HepG2 (cell line): Measurements from ENCODE around the gene SMARCA4. TPM values are rescaled to one million over a fixed set of nuclear protein-coding genes. Genes with fewer than 3 reads are reported as not detected.

Experiments
- ATAC-seq: fragments of 200-7000 bp; cut with Tn5 transposase; 3 replicates; pipeline ENCODE4 v1.9.1; 2020; ENCODE audit warnings: mild to moderate bottlenecking, moderate library complexity
- BruUV-seq: library from RNA; stranded (reverse); fragments of 400-500 nt; replicated peaks from 2 replicates; lab custom pipeline; 2021; lab: Mats Ljungman, UMichigan
- CTCF ChIA-PET: fragments of 300-600 bp; formaldehyde crosslinking; extraction: SDS; loops from one replicate; lab custom pipeline; 2021; ENCODE audit warnings: low total read pairs, inconsistent platforms, low intra/inter-chr PET ratio; lab: Yijun Ruan, JAX
- POLR2A ChIA-PET: fragments of 350-600 bp; sonication (Branson Sonifier 250); formaldehyde crosslinking; loops from one replicate; lab custom pipeline; 2020; ENCODE audit warnings: antibody characterized with exemption, inconsistent platforms; lab: Yijun Ruan, JAX
- DNase-seq: peaks from one replicate; pipeline ENCODE4 v3.0.0-alpha.2; 2015; ENCODE audit warnings: low spot score
- FAIRE-seq: peaks from 3 replicates; lab custom pipeline; 2011; peaks lifted over from hg19 to GRCh38; lab: Jason Lieb, UNC
- H2AFZ ChIP-seq: one replicate; pipeline ENCODE4 v1.6.1; 2011; ENCODE audit warnings: low read length, inconsistent platforms
- H3K27ac ChIP-seq: fragments of 300-600 bp; 3 replicates; pipeline ENCODE4 v1.8.0; 2011; ENCODE audit warnings: mixed run types, mild to moderate bottlenecking, mixed read lengths, low read length, inconsistent platforms; ENCODE audit not compliant: insufficient read depth; ENCODE audit errors: extremely low read length
- H3K27me3 ChIP-seq, 2 experiments: fragments of 200-600 bp in 1 of 2; 2 replicates in 1 of 2; 3 replicates in 1 of 2; pipeline versions ENCODE4 v1.6.0 to v1.8.0; 2011; ENCODE audit warnings: low read length in 2 of 2, mild to moderate bottlenecking in 2 of 2, moderate library complexity in 2 of 2, inconsistent platforms in 1 of 2; ENCODE audit not compliant: insufficient read depth in 2 of 2, control insufficient read depth in 1 of 2
- H3K36me3 ChIP-seq, 2 experiments: fragments of 200-600 bp in 1 of 2; replicated peaks in 1 of 2; 2 replicates in 1 of 2; 3 replicates in 1 of 2; pipeline versions ENCODE4 v1.5.1 to v1.8.0; 2011; ENCODE audit warnings: low read length in 2 of 2, inconsistent platforms in 1 of 2; ENCODE audit not compliant: insufficient read depth in 2 of 2, control insufficient read depth in 1 of 2
- H3K4me1 ChIP-seq: 2 replicates; pipeline ENCODE4 v1.5.1; 2012; ENCODE audit warnings: low read length, inconsistent platforms; ENCODE audit not compliant: insufficient read depth
- H3K4me2 ChIP-seq: 2 replicates; pipeline ENCODE4 v1.6.0; 2011; ENCODE audit warnings: low read depth, low read length, inconsistent platforms
- H3K4me3 ChIP-seq, 3 experiments: fragments of 200-600 bp in 1 of 3; sonication (generic), shearing (Covaris generic) in 1 of 3; replicated peaks in 1 of 3; 2 replicates each; pipeline ENCODE4 v1.5.1; 2011 to 2016; ENCODE audit warnings: low read length in 3 of 3, inconsistent platforms in 2 of 3, low read depth in 2 of 3, mild to moderate bottlenecking in 2 of 3, control low read depth in 1 of 3, mixed read lengths in 1 of 3; ENCODE audit not compliant: insufficient read depth in 1 of 3
- H3K79me2 ChIP-seq: one replicate; pipeline ENCODE4 v1.6.1; 2011; ENCODE audit warnings: low read length, inconsistent platforms; ENCODE audit not compliant: insufficient read depth
- H3K9ac ChIP-seq: 2 replicates; pipeline ENCODE4 v1.6.0; 2011; ENCODE audit warnings: mild to moderate bottlenecking, low read depth, low read length, inconsistent platforms; ENCODE audit not compliant: insufficient read depth
- H3K9me3 ChIP-seq: 2 replicates; pipeline ENCODE4 v1.5.1; 2012; ENCODE audit warnings: mild to moderate bottlenecking, low read length
- H4K20me1 ChIP-seq: 2 replicates; pipeline ENCODE4 v1.6.0; 2011; ENCODE audit warnings: inconsistent platforms, mild to moderate bottlenecking, low read length, moderate library complexity; ENCODE audit not compliant: insufficient read depth
- ATF6 ChIP-seq: sonication (generic); formaldehyde crosslinking; conservative IDR thresholded peaks from 2 replicates; pipeline ENCODE4 v1.4.0; 2020; ENCODE audit warnings: missing genetic modification reagents
- BRF2 ChIP-seq: sonication (generic); formaldehyde crosslinking; IDR thresholded peaks from 2 replicates; pipeline ENCODE4 v1.8.1; 2022; ENCODE audit warnings: mild to moderate bottlenecking, missing genetic modification reagents
- FOXA3 ChIP-seq: IDR thresholded peaks from 2 replicates; pipeline ENCODE4 v1.6.1; 2016; ENCODE audit warnings: missing genetic modification reagents, missing compliant biosample characterization
- FOXK1 ChIP-seq: sonication (generic); formaldehyde crosslinking; IDR thresholded peaks from 2 replicates; pipeline ENCODE4 v1.4.0; 2020; ENCODE audit warnings: low read depth, missing genetic modification reagents, borderline replicate concordance
- KMT2A ChIP-seq: sonication (generic); formaldehyde crosslinking; IDR thresholded peaks from 2 replicates; pipeline ENCODE4 v1.4.0; 2020; ENCODE audit warnings: missing genetic modification reagents
- MEIS2 ChIP-seq: sonication (generic); formaldehyde crosslinking; IDR thresholded peaks from 2 replicates; pipeline ENCODE4 v1.9.0; 2021; ENCODE audit warnings: mild to moderate bottlenecking, missing genetic modification reagents
- MLXIP ChIP-seq: sonication (generic); formaldehyde crosslinking; IDR thresholded peaks from 2 replicates; pipeline ENCODE4 v1.9.0; 2021; ENCODE audit warnings: missing genetic modification reagents, borderline replicate concordance
- MTF2 ChIP-seq: sonication (generic); formaldehyde crosslinking; IDR thresholded peaks from 2 replicates; pipeline ENCODE4 v1.5.0; 2020; ENCODE audit warnings: missing genetic modification reagents, borderline replicate concordance
- RBM22 ChIP-seq: fragments of 200-400 bp; formaldehyde crosslinking; optimal IDR thresholded peaks from 2 replicates; pipeline ENCODE3; 2017; ENCODE audit warnings: mild to moderate bottlenecking, low read length, moderate library complexity
- ZC3H4 ChIP-seq: sonication (generic); formaldehyde crosslinking; IDR thresholded peaks from 2 replicates; pipeline ENCODE4 v1.4.0; 2020; ENCODE audit warnings: missing genetic modification reagents, borderline replicate concordance
- ZNF34 ChIP-seq: sonication (generic); formaldehyde crosslinking; IDR thresholded peaks from 2 replicates; pipeline ENCODE4 v1.4.0; 2020; ENCODE audit warnings: mild to moderate bottlenecking, missing genetic modification reagents, borderline replicate concordance
- ZNF607 ChIP-seq: sonication (generic); formaldehyde crosslinking; IDR thresholded peaks from 2 replicates; pipeline ENCODE4 v1.5.1; 2020; ENCODE audit warnings: missing genetic modification reagents, mild to moderate bottlenecking, borderline replicate concordance
- ZNF629 ChIP-seq: sonication (generic); formaldehyde crosslinking; conservative IDR thresholded peaks from 2 replicates; pipeline ENCODE4 v1.5.0; 2020; ENCODE audit warnings: missing genetic modification reagents
- ZNF746 ChIP-seq: sonication (generic); formaldehyde crosslinking; IDR thresholded peaks from 2 replicates; pipeline ENCODE4 v1.8.0; 2022; ENCODE audit warnings: mild to moderate bottlenecking, missing genetic modification reagents
- ZNF839 ChIP-seq: sonication (generic); formaldehyde crosslinking; IDR thresholded peaks from 2 replicates; pipeline ENCODE4 v1.4.0; 2020; ENCODE audit warnings: missing genetic modification reagents, mild to moderate bottlenecking, borderline replicate concordance
- WGBS: methylation state at CpG from one replicate; pipeline ENCODE4 v1.1.6; 2017; ENCODE audit warnings: low lambda C conversion rate; 5-methylcytosine and 5-hydroxymethylcytosine counted together
- in situ Hi-C: cut with HindIII; loops from 2 replicates; pipeline ENCODE4 v1.10.0; 2017; ENCODE audit warnings: low pct_unique_long_range_greater_than_20kb; ENCODE audit not compliant: extremely low pct_ligation_motif_present
- intact Hi-C: fragments of 100-400 bp; cut with micrococcal nuclease; formaldehyde crosslinking; loops from one replicate; pipeline ENCODE4 v1.10.0; 2022; ENCODE audit not compliant: unreplicated experiment
- polyA plus RNA-seq, 8 experiments: library from polyadenylated mRNA; depleted of rRNA in 3 of 8; stranded (reverse) in 7 of 8; unstranded in 1 of 8; fragments of >200 nt; fragmentation: Illumina TruSeq in 4 of 8; extraction: Trizol in 4 of 8; gene quantifications; 2 replicates each; pipeline versions ENCODE4 v1.2.1 to v1.2.3, GENCODE V29; 2011 to 2016; ENCODE audit warnings: low read depth in 4 of 8, missing spikeins in 1 of 8, mixed read lengths in 1 of 8; ENCODE audit not compliant: insufficient read depth in 1 of 8
- total RNA-seq, 5 experiments: library from RNA; depleted of rRNA; stranded (reverse); fragments of >200 nt; fragmentation: Illumina TruSeq; extraction: Trizol; gene quantifications; 2 replicates each; pipeline ENCODE4 v1.2.3, GENCODE V29; 2016; ENCODE audit warnings: low read depth in 1 of 5
- TF ChIP-seq, protein P1 (sequence below): IDR thresholded peaks from 2 replicates; pipeline ENCODE4 v1.6.1; 2016; ENCODE audit warnings: missing compliant biosample characterization, missing genetic modification reagents, borderline replicate concordance
- TF ChIP-seq, protein P2 (sequence below): fragments of 450-650 bp; IDR thresholded peaks from 2 replicates; pipeline ENCODE4 v1.6.1; 2016

The SMARCA4 gene
- total and polyA plus RNA-seq, 2 of the 13 experiments (the other 11 are each of a cell fraction or from before 2014, with no cell fraction given): 25.4 to 45.9 TPM

- TF ChIP-seq, protein P1, sequence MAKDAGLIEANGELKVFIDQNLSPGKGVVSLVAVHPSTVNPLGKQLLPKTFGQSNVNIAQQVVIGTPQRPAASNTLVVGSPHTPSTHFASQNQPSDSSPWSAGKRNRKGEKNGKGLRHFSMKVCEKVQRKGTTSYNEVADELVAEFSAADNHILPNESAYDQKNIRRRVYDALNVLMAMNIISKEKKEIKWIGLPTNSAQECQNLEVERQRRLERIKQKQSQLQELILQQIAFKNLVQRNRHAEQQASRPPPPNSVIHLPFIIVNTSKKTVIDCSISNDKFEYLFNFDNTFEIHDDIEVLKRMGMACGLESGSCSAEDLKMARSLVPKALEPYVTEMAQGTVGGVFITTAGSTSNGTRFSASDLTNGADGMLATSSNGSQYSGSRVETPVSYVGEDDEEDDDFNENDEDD (CRISPR knock-in tag): no peak
- TF ChIP-seq FOXA3: no peak
- no peak for TF ChIP-seq BRF2 (CRISPR knock-in tag)
- TF ChIP-seq KMT2A: no peak
- no peak for TF ChIP-seq MLXIP (CRISPR knock-in tag)
- TF ChIP-seq, protein P2, sequence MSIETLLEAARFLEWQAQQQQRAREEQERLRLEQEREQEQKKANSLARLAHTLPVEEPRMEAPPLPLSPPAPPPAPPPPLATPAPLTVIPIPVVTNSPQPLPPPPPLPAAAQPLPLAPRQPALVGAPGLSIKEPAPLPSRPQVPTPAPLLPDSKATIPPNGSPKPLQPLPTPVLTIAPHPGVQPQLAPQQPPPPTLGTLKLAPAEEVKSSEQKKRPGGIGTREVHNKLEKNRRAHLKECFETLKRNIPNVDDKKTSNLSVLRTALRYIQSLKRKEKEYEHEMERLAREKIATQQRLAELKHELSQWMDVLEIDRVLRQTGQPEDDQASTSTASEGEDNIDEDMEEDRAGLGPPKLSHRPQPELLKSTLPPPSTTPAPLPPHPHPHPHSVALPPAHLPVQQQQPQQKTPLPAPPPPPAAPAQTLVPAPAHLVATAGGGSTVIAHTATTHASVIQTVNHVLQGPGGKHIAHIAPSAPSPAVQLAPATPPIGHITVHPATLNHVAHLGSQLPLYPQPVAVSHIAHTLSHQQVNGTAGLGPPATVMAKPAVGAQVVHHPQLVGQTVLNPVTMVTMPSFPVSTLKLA: no peak
- TF ChIP-seq ZNF629 (CRISPR knock-in tag): no peak
- TF ChIP-seq ATF6 (CRISPR knock-in tag): no peak
- no peak for TF ChIP-seq ZNF839 (CRISPR knock-in tag)
- no peak for TF ChIP-seq MEIS2 (CRISPR knock-in tag)
- no peak for TF ChIP-seq FOXK1
- no peak for TF ChIP-seq ZNF607 (CRISPR knock-in tag)
- TF ChIP-seq RBM22: no peak
- no peak for TF ChIP-seq MTF2
- TF ChIP-seq ZC3H4 (CRISPR knock-in tag): no peak
- TF ChIP-seq ZNF746 (CRISPR knock-in tag): no peak
- no peak for TF ChIP-seq ZNF34 (CRISPR knock-in tag)
- DNase-seq: no peak
- FAIRE-seq: no peak
- Histone ChIP-seq H3K4me2 (no peak overlapping the region), H3K4me3 (no peak overlapping the region), H3K27me3 (no peaks in the 10 kb centered on the region), H3K36me3 (peaks cover 48 to 83% of the 10 kb centered on the region in 2 experiments; a peak in 4 of 5 replicates), H2AFZ (no peak overlapping the region), H3K9ac (no peak overlapping the region), H4K20me1 (no peaks in the 10 kb centered on the region), H3K79me2 (no peaks in the 10 kb centered on the region), H3K27ac (no peak overlapping the region), H3K4me1 (no peaks in the 10 kb centered on the region), H3K9me3 (no peaks in the 10 kb centered on the region)
- 95% methylated on average over 10 of the region's 14 CpGs for WGBS
- ChIA-PET POLR2A (no interaction called here), CTCF (no interaction called here)
- in situ Hi-C loops: no loop called here
- no TSS peak for BruUV-seq
- intact Hi-C loops: no loop called here
- no peak for ATAC-seq
Observed at GRCh38 chr19:11027381-11027780, 66.6 kb downstream of the SMARCA4 start.
